NCI-H524 treated with DMSO at 0.1 percent for 48 hours (cell line): ENCODE measurements around the gene POLA2.
"Not testable (repeated sequence)": the region's sequence is repeated elsewhere in the genome, so short reads cannot be mapped to it uniquely, and the experiment has no call there.

Experiments used
- DNase-seq: peaks from one replicate; lab custom pipeline; 2025; lab: John Stamatoyannopoulos, UW

POLA2 gene

GRCh38 chr11:65330544-65330943 lies 68.8 kb downstream of the POLA2 start:
- no peak for DNase-seq

- DNase-seq, result not testable (repeated sequence)
These were observed 70.8 kb downstream of the POLA2 start for GRCh38 chr11:65332591-65332990.

GRCh38 chr11:65334696-65335295 lies 73.0 kb downstream of the POLA2 start:
- no peak for DNase-seq

GRCh38 chr11:65338676-65339075 lies 76.9 kb downstream of the POLA2 start:
- DNase-seq, result no peak

- no peak for DNase-seq
These were observed 78.5 kb downstream of the POLA2 start for GRCh38 chr11:65340226-65340625.

GRCh38 chr11:65341856-65342255 lies 80.1 kb downstream of the POLA2 start:
- DNase-seq, result no peak
